ENCODE measurements around the gene ROBO1. TPM values are rescaled to one million over a fixed set of nuclear protein-coding genes. Genes with fewer than 3 reads are reported as not detected.

ROBO1 gene
- total RNA-seq, 1 donor from 2014 or later, result 3.1 TPM

DNA sequence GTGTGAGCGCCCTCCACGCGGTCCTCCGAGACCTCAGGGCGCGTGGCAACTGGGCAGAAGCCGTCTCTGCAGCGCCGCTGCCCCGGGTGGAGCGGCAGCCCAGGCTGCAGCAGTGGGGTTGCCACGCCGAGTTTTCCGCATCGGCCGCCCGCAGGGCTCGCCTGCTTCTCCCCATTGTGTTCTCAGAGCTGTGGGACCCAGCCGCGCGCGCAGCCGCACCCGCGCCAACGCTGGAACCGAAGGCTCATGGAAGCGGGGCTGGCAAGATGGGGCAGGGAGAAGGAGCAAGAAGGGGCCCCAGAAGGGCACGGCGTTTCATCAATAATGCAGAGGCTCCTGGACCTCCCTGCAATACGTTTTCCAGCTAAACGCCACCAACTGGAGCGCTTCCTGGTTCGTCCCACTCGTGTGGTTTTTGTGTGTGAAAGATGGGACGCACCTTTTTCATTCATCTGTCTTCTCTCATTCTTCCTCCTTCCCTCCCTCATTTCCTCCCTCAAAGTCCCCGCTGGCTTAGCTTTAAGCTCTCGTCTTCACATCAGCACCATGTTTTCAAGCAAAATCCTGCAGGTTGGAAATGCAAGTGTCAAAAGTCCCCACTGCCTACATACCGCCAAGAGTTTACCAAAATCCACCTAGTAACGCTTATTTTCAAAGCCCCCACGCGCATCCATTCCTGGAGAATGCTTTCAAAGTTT is 1.2 kb downstream of the ROBO1 start:
- ATAC-seq (ENCODE audit: low read depth) (no peak), DNase-seq (no peak)
- no peak overlapping the region for H3K4me3 Mint-ChIP-seq
- CTCF ChIA-PET, result no interaction called here
- no peaks in the 10 kb centered on the region for H3K36me3 Mint-ChIP-seq (ENCODE audit: low read depth)
- intact Hi-C loops (cut with micrococcal nuclease), result no loop called here
- peaks cover 2% of the 10 kb centered on the region for H3K27me3 Mint-ChIP-seq
- no peaks in the 10 kb centered on the region for H3K4me1 Mint-ChIP-seq
- no peak for TF ChIP-seq CTCF (IDR thresholded peaks at IDR 0.05)
- peaks cover 4% of the 10 kb centered on the region for H3K9me3 Mint-ChIP-seq
- no peak overlapping the region for H3K27ac Mint-ChIP-seq
- POLR2A ChIA-PET, result no interaction called here

- H3K27ac Mint-ChIP-seq, result no peak overlapping the region
- DNase-seq (no peak), ATAC-seq (ENCODE audit: low read depth) (no peak)
- no peaks in the 10 kb centered on the region for H3K36me3 Mint-ChIP-seq (ENCODE audit: low read depth)
- intact Hi-C loops (cut with micrococcal nuclease), result no loop called here
- ChIA-PET POLR2A (no interaction called here), CTCF (no interaction called here)
- H3K27me3 Mint-ChIP-seq, result peaks cover 2% of the 10 kb centered on the region
- no peak for TF ChIP-seq CTCF (IDR thresholded peaks at IDR 0.05)
- peaks cover 4% of the 10 kb centered on the region for H3K9me3 Mint-ChIP-seq
- no peak overlapping the region for H3K4me3 Mint-ChIP-seq
- H3K4me1 Mint-ChIP-seq, result no peaks in the 10 kb centered on the region
Measured at GRCh38 chr3:79765911-79766310, 1.9 kb downstream of the ROBO1 start.

GRCh38 chr3:79761441-79761840 is 6.4 kb downstream of the ROBO1 start:
- POLR2A ChIA-PET, result no interaction called here
- H3K36me3 Mint-ChIP-seq (ENCODE audit: low read depth), result no peaks in the 10 kb centered on the region
- H3K4me3 Mint-ChIP-seq, result no peak overlapping the region
- ATAC-seq (ENCODE audit: low read depth), result no peak
- H3K9me3 Mint-ChIP-seq, result peaks cover 11% of the 10 kb centered on the region
- no peaks in the 10 kb centered on the region for H3K4me1 Mint-ChIP-seq
- CTCF ChIA-PET, result no interaction called here
- TF ChIP-seq CTCF (IDR thresholded peaks at IDR 0.05), result no peak
- no peak overlapping the region for H3K27ac Mint-ChIP-seq
- H3K27me3 Mint-ChIP-seq, result peaks cover 2% of the 10 kb centered on the region
- intact Hi-C loops (cut with micrococcal nuclease), result no loop called here
- no peak for DNase-seq

DNA sequence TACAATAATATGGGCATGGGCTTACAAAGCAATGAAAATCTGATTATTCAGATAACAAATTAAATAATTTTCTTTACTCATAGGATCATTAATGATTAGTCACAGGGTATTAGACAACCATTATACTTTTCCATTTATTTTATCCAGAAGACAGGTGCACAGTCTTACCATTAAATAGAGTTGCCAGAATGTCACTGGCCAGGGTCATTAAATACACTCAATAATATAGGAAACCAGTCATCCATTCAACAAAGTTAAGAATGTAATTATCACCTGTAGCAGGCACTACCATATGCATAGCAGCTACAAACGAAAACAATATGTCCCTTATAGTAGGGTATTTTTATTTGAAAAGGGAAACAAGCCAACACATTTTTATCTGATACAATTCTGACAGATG is 16.1 kb downstream of the ROBO1 start:
- H3K27me3 Mint-ChIP-seq, result no peaks in the 10 kb centered on the region
- POLR2A ChIA-PET, result no interaction called here
- no peak overlapping the region for H3K27ac Mint-ChIP-seq
- DNase-seq (no peak), ATAC-seq (ENCODE audit: low read depth) (no peak)
- H3K4me3 Mint-ChIP-seq, result no peak overlapping the region
- peaks cover 8% of the 10 kb centered on the region for H3K9me3 Mint-ChIP-seq
- intact Hi-C loops (cut with micrococcal nuclease), result no loop called here
- no peaks in the 10 kb centered on the region for H3K36me3 Mint-ChIP-seq (ENCODE audit: low read depth)
- CTCF ChIA-PET, result no interaction called here
- TF ChIP-seq CTCF (IDR thresholded peaks at IDR 0.05), result no peak
- H3K4me1 Mint-ChIP-seq, result no peaks in the 10 kb centered on the region

GRCh38 chr3:79737530-79737929 is 30.3 kb downstream of the ROBO1 start:
- intact Hi-C loops (cut with micrococcal nuclease), result no loop called here
- no peak for TF ChIP-seq CTCF (IDR thresholded peaks at IDR 0.05)
- ChIA-PET CTCF (no interaction called here), POLR2A (no interaction called here)
- Mint-ChIP-seq H3K27me3 (no peaks in the 10 kb centered on the region), H3K36me3 (ENCODE audit: low read depth) (no peaks in the 10 kb centered on the region), H3K4me3 (no peak overlapping the region), H3K27ac (no peak overlapping the region), H3K4me1 (no peaks in the 10 kb centered on the region), H3K9me3 (peaks cover 14% of the 10 kb centered on the region)
- no peak for DNase-seq
- no peak for ATAC-seq (ENCODE audit: low read depth)

Data from activated B cell treated with CpG ODN at 0.5 μM for 24 hours (primary cell).